ENCODE data around the gene GRIP2. TPM values are rescaled to one million over a fixed set of nuclear protein-coding genes. Genes with fewer than 3 reads are reported as not detected.

Gene GRIP2
- total RNA-seq, 1 donor from 2014 or later: 3.3 TPM

DNA sequence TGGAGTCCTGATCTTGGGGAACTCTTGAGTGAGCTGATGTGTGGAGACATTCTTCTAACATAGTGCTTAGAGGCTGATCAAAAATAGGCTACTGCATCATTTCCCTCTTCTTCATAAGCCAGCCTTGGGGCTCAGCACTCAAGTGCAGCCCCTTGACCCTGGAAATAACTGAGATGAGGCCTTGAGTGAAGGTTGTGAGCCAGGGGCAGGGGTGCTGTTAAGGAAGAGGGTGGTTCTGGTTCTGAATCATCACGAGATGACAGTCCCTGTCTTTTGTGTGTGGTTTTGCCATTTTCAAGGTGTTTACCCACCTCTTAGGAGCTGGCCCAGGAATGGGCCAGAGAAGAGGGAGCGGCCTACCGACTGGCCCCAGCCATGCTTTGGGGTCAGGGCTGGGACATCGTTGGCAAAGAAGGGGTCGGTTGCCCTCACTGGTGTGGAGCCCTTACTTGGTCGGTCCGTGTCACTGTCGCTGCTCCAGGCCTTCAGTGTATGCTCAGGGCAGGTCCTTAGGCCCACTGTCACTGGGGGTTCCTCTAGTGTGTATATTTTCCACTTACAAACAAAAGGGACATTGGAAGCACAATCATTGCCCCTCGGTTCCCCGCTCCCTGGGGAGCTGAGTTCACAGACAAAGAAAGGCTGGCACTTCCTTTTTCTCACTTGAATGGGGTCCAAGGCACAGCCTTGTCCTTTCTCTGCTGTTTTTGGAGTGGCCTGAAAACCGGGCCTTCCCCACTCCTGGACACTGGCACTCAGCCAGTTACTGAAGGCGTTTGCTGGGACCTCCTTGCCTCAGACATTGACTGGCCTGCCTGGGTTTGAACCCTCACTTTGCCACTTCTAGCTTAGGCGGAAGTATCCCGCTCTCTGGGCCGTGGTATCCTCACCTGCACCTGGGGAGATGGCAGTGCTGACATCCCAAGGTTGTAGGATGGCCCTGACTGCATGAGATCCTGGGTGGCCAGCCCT lies 91.1 kb downstream of the GRIP2 start:
- no peak for FAIRE-seq

GRCh38 chr3:14448063-14448462 lies 92.1 kb downstream of the GRIP2 start:
- peaks cover 15% of the 10 kb centered on the region for H3K36me3 ChIP-seq (ENCODE audit: insufficient read depth, low read length)
- H3K27ac ChIP-seq (ENCODE audit: low read depth, low read length): no peak overlapping the region
- H3K4me3 ChIP-seq (ENCODE audit: insufficient read depth, low read depth, low read length): no peak overlapping the region
- DNase-seq (ENCODE audit: low read depth): no peak
- H3K9me3 Mint-ChIP-seq (ENCODE audit: unreplicated experiment): peaks cover 5% of the 10 kb centered on the region
- no peaks in the 10 kb centered on the region for H3K79me2 ChIP-seq (ENCODE audit: insufficient read depth, low read length)
- no peaks in the 10 kb centered on the region for H3K9me3 ChIP-seq (ENCODE audit: insufficient read depth, low read depth, low read length)
- H3K4me2 ChIP-seq (ENCODE audit: low read length): no peak overlapping the region
- TF ChIP-seq EZH2 (IDR thresholded peaks at IDR 0.05; ENCODE audit: insufficient read depth, low read length): no peak
- no peak overlapping the region for H3K9ac ChIP-seq (ENCODE audit: low read length)
- H3K27me3 ChIP-seq (ENCODE audit: insufficient read depth, low read length): no peaks in the 10 kb centered on the region
- H2AFZ ChIP-seq (ENCODE audit: low read depth, low read length): no peak overlapping the region
- H4K20me1 ChIP-seq (ENCODE audit: insufficient read depth, low read length): peaks cover 23% of the 10 kb centered on the region
- no peak overlapping the region for H3K27ac Mint-ChIP-seq (ENCODE audit: unreplicated experiment)
- H3K27me3 Mint-ChIP-seq (ENCODE audit: low read depth, unreplicated experiment): no peaks in the 10 kb centered on the region
- no peak for FAIRE-seq
- H3K4me3 Mint-ChIP-seq (ENCODE audit: unreplicated experiment): no peak overlapping the region
- H3K36me3 Mint-ChIP-seq (ENCODE audit: low read depth, unreplicated experiment): peaks cover 26% of the 10 kb centered on the region
- peaks cover 16% of the 10 kb centered on the region for H3K4me1 ChIP-seq (ENCODE audit: insufficient read depth, low read length)
- H3K4me1 Mint-ChIP-seq (ENCODE audit: low read depth, unreplicated experiment): peaks cover 14% of the 10 kb centered on the region

More for the DNA sequence above, 91.1 kb downstream of the GRIP2 start:
- no peak overlapping the region for H3K4me3 Mint-ChIP-seq (ENCODE audit: unreplicated experiment)
- Histone ChIP-seq H3K36me3 (ENCODE audit: insufficient read depth, low read length) (peaks cover 15% of the 10 kb centered on the region), H4K20me1 (ENCODE audit: insufficient read depth, low read length) (peaks cover 14% of the 10 kb centered on the region), H3K4me2 (ENCODE audit: low read length) (no peak overlapping the region), H3K4me3 (ENCODE audit: insufficient read depth, low read depth, low read length) (no peak overlapping the region), H3K27me3 (ENCODE audit: insufficient read depth, low read length) (no peaks in the 10 kb centered on the region), H2AFZ (ENCODE audit: low read depth, low read length) (no peak overlapping the region), H3K27ac (ENCODE audit: low read depth, low read length) (no peak overlapping the region), H3K9ac (ENCODE audit: low read length) (no peak overlapping the region), H3K79me2 (ENCODE audit: insufficient read depth, low read length) (no peaks in the 10 kb centered on the region), H3K9me3 (ENCODE audit: insufficient read depth, low read depth, low read length) (no peaks in the 10 kb centered on the region), H3K4me1 (ENCODE audit: insufficient read depth, low read length) (peaks cover 26% of the 10 kb centered on the region)
- no peaks in the 10 kb centered on the region for H3K27me3 Mint-ChIP-seq (ENCODE audit: low read depth, unreplicated experiment)
- TF ChIP-seq EZH2 (IDR thresholded peaks at IDR 0.05; ENCODE audit: insufficient read depth, low read length) (no peak), CTCF (IDR thresholded peaks at IDR 0.05; ENCODE audit: insufficient read depth, low read depth, low read length) (no peak)
- H3K9me3 Mint-ChIP-seq (ENCODE audit: unreplicated experiment): peaks cover 5% of the 10 kb centered on the region
- DNase-seq (ENCODE audit: low read depth): no peak
- H3K27ac Mint-ChIP-seq (ENCODE audit: unreplicated experiment): no peak overlapping the region
- peaks cover 23% of the 10 kb centered on the region for H3K36me3 Mint-ChIP-seq (ENCODE audit: low read depth, unreplicated experiment)
- peaks cover 23% of the 10 kb centered on the region for H3K4me1 Mint-ChIP-seq (ENCODE audit: low read depth, unreplicated experiment)

DNA sequence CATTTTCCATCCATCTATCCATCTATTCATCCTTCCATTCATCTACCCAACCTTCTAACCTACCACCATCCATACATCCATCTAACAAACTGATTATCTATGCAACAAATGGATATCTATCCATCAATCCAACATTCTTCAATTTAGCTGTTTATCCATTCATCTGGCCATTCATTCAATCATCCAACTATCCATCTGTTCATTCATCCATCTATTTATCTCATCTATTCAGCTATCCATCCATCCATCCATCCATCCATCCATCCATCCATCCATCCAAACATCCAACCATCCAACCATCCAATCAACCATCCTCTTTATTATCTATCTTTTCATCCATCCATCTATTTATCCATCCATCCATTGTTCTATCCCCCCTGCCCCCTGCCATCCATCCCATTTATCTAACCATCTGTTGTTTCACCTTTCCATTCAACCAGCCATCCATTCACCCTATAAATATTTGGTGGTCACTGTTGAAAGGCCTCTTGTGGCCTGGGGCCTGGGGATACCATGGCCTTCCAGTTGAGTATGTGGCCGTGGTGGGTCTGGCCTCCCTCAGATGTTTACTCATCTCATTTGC lies 93.1 kb downstream of the GRIP2 start:
- H3K9me3 ChIP-seq (ENCODE audit: insufficient read depth, low read depth, low read length): no peaks in the 10 kb centered on the region
- FAIRE-seq: no peak
- H2AFZ ChIP-seq (ENCODE audit: low read depth, low read length): no peak overlapping the region
- H4K20me1 ChIP-seq (ENCODE audit: insufficient read depth, low read length): peaks cover 31% of the 10 kb centered on the region
- peaks cover 6% of the 10 kb centered on the region for H3K4me1 ChIP-seq (ENCODE audit: insufficient read depth, low read length)
- Mint-ChIP-seq H3K36me3 (ENCODE audit: low read depth, unreplicated experiment) (peaks cover 26% of the 10 kb centered on the region), H3K4me1 (ENCODE audit: low read depth, unreplicated experiment) (peaks cover 5% of the 10 kb centered on the region), H3K27ac (ENCODE audit: unreplicated experiment) (no peak overlapping the region), H3K27me3 (ENCODE audit: low read depth, unreplicated experiment) (no peaks in the 10 kb centered on the region), H3K4me3 (ENCODE audit: unreplicated experiment) (no peak overlapping the region), H3K9me3 (ENCODE audit: unreplicated experiment) (peaks cover 5% of the 10 kb centered on the region)
- H3K4me3 ChIP-seq (ENCODE audit: insufficient read depth, low read depth, low read length): no peak overlapping the region
- DNase-seq (ENCODE audit: low read depth): no peak
- H3K27ac ChIP-seq (ENCODE audit: low read depth, low read length): no peak overlapping the region
- peaks cover 15% of the 10 kb centered on the region for H3K36me3 ChIP-seq (ENCODE audit: insufficient read depth, low read length)
- H3K79me2 ChIP-seq (ENCODE audit: insufficient read depth, low read length): no peaks in the 10 kb centered on the region
- H3K4me2 ChIP-seq (ENCODE audit: low read length): no peak overlapping the region
- TF ChIP-seq EZH2 (IDR thresholded peaks at IDR 0.05; ENCODE audit: insufficient read depth, low read length) (no peak), CTCF (IDR thresholded peaks at IDR 0.05; ENCODE audit: insufficient read depth, low read depth, low read length) (no peak)
- H3K9ac ChIP-seq (ENCODE audit: low read length): no peak overlapping the region
- no peaks in the 10 kb centered on the region for H3K27me3 ChIP-seq (ENCODE audit: insufficient read depth, low read length)

Measured in astrocyte (in vitro differentiated cells and primary cell).